Psoas muscle (tissue), 8 donors: ENCODE measurements around the gene SDCCAG8. TPM values are rescaled to one million over a fixed set of nuclear protein-coding genes. Genes with fewer than 3 reads are reported as not detected.

Source experiments
- ATAC-seq, 4 donors: fragments of 200-7000 bp; cut with Tn5 transposase; one replicate each; pipeline ENCODE4 v1.9.1; 2020; ENCODE audit warnings: moderate library complexity in 3 of 4, mild to moderate bottlenecking in 2 of 4
- DNase-seq, 2 donors: peaks; one replicate each; pipeline ENCODE4 v3.0.0-alpha.2; 2020
- H3K27ac ChIP-seq: fragments of 200-600 bp; one replicate; pipeline ENCODE4 v1.8.0; 2022
- H3K27me3 ChIP-seq, 3 donors: fragments of 200-600 bp in 1 of 3; one replicate each; pipeline versions ENCODE4 v1.6.1 to v1.8.0; 2013 to 2022; ENCODE audit warnings: low read length in 2 of 3, mild to moderate bottlenecking in 2 of 3, moderate library complexity in 1 of 3; ENCODE audit not compliant: insufficient read depth in 3 of 3
- H3K36me3 ChIP-seq, 2 donors: fragments of 200-600 bp in 1 of 2; one replicate each; pipeline versions ENCODE4 v1.6.1 to v1.8.0; 2013 to 2022; ENCODE audit warnings: low read depth in 1 of 2, mild to moderate bottlenecking in 1 of 2, moderate library complexity in 1 of 2; ENCODE audit not compliant: insufficient read depth in 1 of 2
- H3K4me1 ChIP-seq: fragments of 200-600 bp; one replicate; pipeline ENCODE4 v1.8.0; 2022
- H3K4me3 ChIP-seq: fragments of 200-600 bp; one replicate; pipeline ENCODE4 v1.8.0; 2022; ENCODE audit warnings: mild to moderate bottlenecking
- H3K9me3 ChIP-seq: fragments of 200-600 bp; one replicate; pipeline ENCODE4 v1.8.0; 2022
- WGBS, 3 donors: extraction: QIAGEN DNeasy Blood & Tissue Kit; methylation state at CpG; one replicate each; pipeline versions ENCODE4 v1.1.6 to v1.1.7; 2013; 5-methylcytosine and 5-hydroxymethylcytosine counted together
- intact Hi-C, 2 donors: fragments of 100-400 bp; cut with DNase I; formaldehyde crosslinking; loops; one replicate each; pipeline versions ENCODE4 v1.11.0 to v1.14.2; 2022
- polyA plus RNA-seq, 3 donors: library from polyadenylated mRNA; stranded (reverse); fragments of 200-250 nt; gene quantifications; one replicate each; pipeline ENCODE4 v1.2.3, GENCODE V29; 2013
- total RNA-seq, 4 donors: library from RNA; stranded (reverse); fragmentation: NEBNext Ultra II Directional in 2 of 4; extraction: Animal tissue kit (Norgen Biotek cat#: 25700) in 2 of 4; gene quantifications; one replicate each; pipeline versions ENCODE4 v1.2.1 to v1.2.4, GENCODE V29; 2021 to 2023
- TF ChIP-seq, protein P1 (sequence below): fragments of 200-600 bp; IDR thresholded peaks from one replicate; pipeline ENCODE4 v1.8.0; 2022; ENCODE audit warnings: antibody characterized with exemption
- donor health status: healthy with polysubstance abuse.
- donor health status: DM: no; HTN: no; CAD: no; lungs with moderate emphysema.
- donor health status: Bipolar disorder and iron deficiency.
- donor health status: healthy.
- donor health status: DM: yes; HTN: yes; CAD: no.
- donor health status: DM: no; HTN: no; CAD: no.
- donor health status: DM: no; HTN: no; CAD: no.
- donor health status: DM: yes; HTN: yes; CAD: no.

The SDCCAG8 gene
- total and polyA plus RNA-seq, 7 donors, result 6.4 to 27.6 (median 20.9) TPM

DNA sequence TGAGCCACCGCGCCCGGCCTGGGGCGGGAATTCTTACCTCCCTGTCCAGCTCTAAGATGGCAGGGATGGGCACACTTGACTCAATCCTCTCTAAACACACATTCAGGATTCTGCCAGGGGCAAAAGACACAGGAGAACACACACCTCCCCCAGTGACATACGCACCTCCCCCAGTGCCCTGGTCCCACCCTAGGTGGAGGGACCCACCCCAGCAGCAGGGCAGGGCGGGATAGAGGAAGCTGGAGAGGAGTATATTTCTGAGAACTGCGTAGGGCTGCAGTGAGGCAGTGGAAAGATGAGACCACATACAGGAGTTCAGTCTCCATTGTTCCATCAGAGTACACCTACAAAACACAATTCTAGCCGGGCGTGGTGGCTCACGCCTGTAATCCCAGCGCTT is 92.5 kb downstream of the SDCCAG8 start:
- DNase-seq (no peak), ATAC-seq (no peak)
- Histone ChIP-seq H3K27me3 (no peaks in the 10 kb centered on the region), H3K9me3 (no peaks in the 10 kb centered on the region), H3K4me1 (no peaks in the 10 kb centered on the region), H3K4me3 (no peak overlapping the region), H3K27ac (no peak overlapping the region), H3K36me3 (peaks cover 0 to 51% of the 10 kb centered on the region in 2 donors)
- TF ChIP-seq, protein P1, sequence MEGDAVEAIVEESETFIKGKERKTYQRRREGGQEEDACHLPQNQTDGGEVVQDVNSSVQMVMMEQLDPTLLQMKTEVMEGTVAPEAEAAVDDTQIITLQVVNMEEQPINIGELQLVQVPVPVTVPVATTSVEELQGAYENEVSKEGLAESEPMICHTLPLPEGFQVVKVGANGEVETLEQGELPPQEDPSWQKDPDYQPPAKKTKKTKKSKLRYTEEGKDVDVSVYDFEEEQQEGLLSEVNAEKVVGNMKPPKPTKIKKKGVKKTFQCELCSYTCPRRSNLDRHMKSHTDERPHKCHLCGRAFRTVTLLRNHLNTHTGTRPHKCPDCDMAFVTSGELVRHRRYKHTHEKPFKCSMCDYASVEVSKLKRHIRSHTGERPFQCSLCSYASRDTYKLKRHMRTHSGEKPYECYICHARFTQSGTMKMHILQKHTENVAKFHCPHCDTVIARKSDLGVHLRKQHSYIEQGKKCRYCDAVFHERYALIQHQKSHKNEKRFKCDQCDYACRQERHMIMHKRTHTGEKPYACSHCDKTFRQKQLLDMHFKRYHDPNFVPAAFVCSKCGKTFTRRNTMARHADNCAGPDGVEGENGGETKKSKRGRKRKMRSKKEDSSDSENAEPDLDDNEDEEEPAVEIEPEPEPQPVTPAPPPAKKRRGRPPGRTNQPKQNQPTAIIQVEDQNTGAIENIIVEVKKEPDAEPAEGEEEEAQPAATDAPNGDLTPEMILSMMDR, result no peak
- intact Hi-C loops, result loop anchor here in 1 of 2 donors (10.0 kb wide), 2 partner anchors 396 to 926 kb away; no protein-coding TSS in a partner anchor
- 97 to 100% (median 99%) methylated on average over 11 of the region's 11 CpGs for WGBS, 3 donors

DNA sequence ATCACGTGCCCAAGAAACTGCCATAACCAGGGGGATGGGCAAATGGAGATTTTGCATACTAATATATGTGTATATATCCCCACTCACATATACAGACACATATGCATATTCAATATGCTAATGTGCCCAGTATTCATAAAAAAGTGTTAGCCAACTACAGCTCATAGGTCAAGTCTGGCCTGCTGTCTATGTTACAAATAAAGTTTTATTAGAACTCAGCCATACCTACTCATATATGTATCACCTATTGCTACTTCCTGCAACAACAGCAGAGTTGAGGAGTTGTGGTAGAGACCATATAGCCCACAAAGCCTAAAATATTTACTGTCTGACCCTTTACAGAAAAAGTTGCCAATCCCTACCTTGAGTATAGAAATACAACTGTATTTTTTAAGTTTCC is 93.3 kb downstream of the SDCCAG8 start:
- Histone ChIP-seq H3K4me1 (peaks cover 4% of the 10 kb centered on the region), H3K36me3 (peaks cover 0 to 51% of the 10 kb centered on the region in 2 donors), H3K27ac (no peak overlapping the region), H3K4me3 (no peak overlapping the region), H3K9me3 (no peaks in the 10 kb centered on the region), H3K27me3 (no peaks in the 10 kb centered on the region)
- ATAC-seq (no peak), DNase-seq (no peak)
- TF ChIP-seq, protein P1, result no peak
- intact Hi-C loops, result loop anchor here in 1 of 2 donors (10.0 kb wide), 2 partner anchors 396 to 926 kb away; no protein-coding TSS in a partner anchor
- 94 to 100% (median 95%) methylated on average over 1 of the region's 1 CpG for WGBS, 3 donors

DNA sequence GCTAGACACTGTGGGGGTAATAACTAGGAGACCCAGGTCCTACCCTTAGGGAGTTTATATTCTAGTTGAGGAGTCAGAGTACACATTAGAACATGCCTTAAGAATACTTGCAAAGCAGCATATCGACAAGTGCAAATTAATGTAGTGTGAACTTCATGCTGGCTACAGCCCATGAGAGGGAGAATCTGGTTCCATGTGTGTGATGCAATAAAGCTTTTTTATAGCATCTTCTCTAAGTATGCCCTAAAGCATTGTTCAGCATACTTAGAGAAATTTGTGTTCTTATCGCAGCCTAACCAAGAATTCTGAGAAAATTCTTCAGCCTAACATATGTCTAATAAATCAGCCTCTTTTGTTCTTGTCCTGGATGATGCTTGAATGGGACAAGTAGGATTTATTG is 95.5 kb downstream of the SDCCAG8 start:
- H3K9me3 ChIP-seq, result no peaks in the 10 kb centered on the region
- DNase-seq, result no peak
- peaks cover 0 to 35% of the 10 kb centered on the region in 2 donors for H3K36me3 ChIP-seq
- H3K4me3 ChIP-seq, result no peak overlapping the region
- H3K27me3 ChIP-seq, result no peaks in the 10 kb centered on the region
- peaks cover 4% of the 10 kb centered on the region for H3K4me1 ChIP-seq
- TF ChIP-seq, protein P1, result no peak
- intact Hi-C loops, result no loop called here
- 46 to 63% (median 50%) methylated on average over 2 of the region's 2 CpGs for WGBS, 3 donors
- no peak overlapping the region for H3K27ac ChIP-seq
- ATAC-seq, result no peak

DNA sequence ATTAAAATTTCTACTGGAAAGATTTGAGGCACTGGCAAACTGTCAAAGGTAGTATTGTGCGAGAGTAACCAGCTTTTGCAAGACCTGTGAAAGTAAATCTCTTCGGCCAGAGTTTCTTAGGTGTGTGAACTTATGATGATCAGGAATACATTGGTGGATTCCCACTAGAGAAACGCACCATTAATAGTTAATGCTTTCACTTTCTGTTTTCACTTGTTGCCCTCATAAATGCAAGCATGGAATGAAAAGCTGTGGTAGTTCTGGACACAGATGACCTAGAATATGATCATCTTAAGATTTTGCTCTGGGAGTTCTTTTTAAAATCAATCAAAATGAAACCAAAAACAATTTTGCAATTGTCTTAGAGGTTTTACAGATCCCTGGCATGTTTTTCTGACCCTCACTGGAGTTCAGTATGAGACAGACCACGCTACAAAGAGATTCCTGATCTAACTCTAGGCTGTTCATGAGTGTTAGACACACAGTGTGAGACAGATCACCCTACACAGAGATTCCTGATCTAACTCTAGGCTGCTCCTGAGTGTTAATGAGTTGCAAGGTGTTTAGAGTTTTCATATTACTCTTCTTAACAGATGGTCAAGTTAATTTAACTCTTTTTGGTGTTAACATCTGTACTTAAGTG is 98.8 kb downstream of the SDCCAG8 start:
- Histone ChIP-seq H3K27me3 (no peaks in the 10 kb centered on the region), H3K27ac (no peak overlapping the region)
- no peak for ATAC-seq

More for the DNA sequence above, 98.8 kb downstream of the SDCCAG8 start:
- WGBS, 3 donors, result 47 to 59% (median 50%) methylated on average over 4 of the region's 4 CpGs
- H3K9me3 ChIP-seq, result no peaks in the 10 kb centered on the region
- peak overlapping the region; percentile 44 for H3K4me3 ChIP-seq
- H3K4me1 ChIP-seq, result peaks cover 4% of the 10 kb centered on the region
- DNase-seq, result no peak
- intact Hi-C loops, result no loop called here
- peaks cover 0 to 20% of the 10 kb centered on the region in 2 donors for H3K36me3 ChIP-seq
- TF ChIP-seq, protein P1, result no peak
